ENCODE data around the gene MSRB3. TPM values are rescaled to one million over a fixed set of nuclear protein-coding genes. Genes with fewer than 3 reads are reported as not detected.

The MSRB3 gene
- total RNA-seq, 1 experiment from 2014 or later, result 1.1 TPM

DNA sequence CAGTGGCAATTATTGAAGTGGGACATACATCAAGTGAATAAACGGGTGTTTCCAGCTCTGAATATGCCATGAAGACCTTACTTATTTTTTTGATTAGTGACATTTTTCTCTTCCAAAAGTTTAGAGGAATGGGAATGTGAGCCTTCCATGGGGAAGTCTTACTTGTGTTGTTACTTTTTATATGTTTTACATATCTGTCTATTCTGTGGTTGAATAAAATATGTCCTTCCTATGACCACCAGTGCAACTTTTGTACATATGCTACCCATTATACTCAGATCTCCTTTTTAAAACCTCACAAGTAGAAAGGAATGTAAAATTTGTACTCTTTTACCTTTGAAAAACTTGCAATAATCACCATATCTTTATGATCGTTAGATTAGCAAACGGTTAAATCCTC is 132.7 kb downstream of the MSRB3 start:
- Histone ChIP-seq H2AFZ (ENCODE audit: low read length) (no peak overlapping the region), H2BK20ac (ENCODE audit: low read depth, low read length, poor library complexity, severe bottlenecking) (no peak overlapping the region), H3K79me2 (ENCODE audit: insufficient read depth, low read length) (no peaks in the 10 kb centered on the region), H3K27ac (ENCODE audit: insufficient read length, low read depth, low read length) (no peak overlapping the region), H3K9me3 (ENCODE audit: control insufficient read depth, low read depth, low read length) (no peaks in the 10 kb centered on the region), H3K4me1 (ENCODE audit: insufficient read depth, low read length) (no peaks in the 10 kb centered on the region), H3K23ac (ENCODE audit: insufficient read length, low read depth, low read length) (no peak overlapping the region), H3K9ac (ENCODE audit: extremely low read depth, insufficient read length, low read length) (no peak overlapping the region), H4K91ac (ENCODE audit: insufficient read length, low read depth, low read length) (no peak overlapping the region), H3T11ph (ENCODE audit: low read length) (no peak overlapping the region), H3K4me2 (ENCODE audit: insufficient read depth, insufficient read length, low read length) (no peak overlapping the region), H4K8ac (replicated peaks; ENCODE audit: insufficient read length, low read depth, low read length) (no peak overlapping the region), H3K4ac (ENCODE audit: low read depth, low read length) (no peak overlapping the region), H2BK5ac (ENCODE audit: insufficient read length, low read length) (no peak overlapping the region), H4K20me1 (ENCODE audit: control insufficient read depth, insufficient read depth, insufficient read length) (no peaks in the 10 kb centered on the region), H3K79me1 (ENCODE audit: insufficient read depth, low read depth, low read length, poor library complexity, severe bottlenecking) (no peaks in the 10 kb centered on the region), H2BK12ac (ENCODE audit: insufficient read length, low read depth, low read length) (no peak overlapping the region), H3K27me3 (ENCODE audit: insufficient read depth, low read length) (no peaks in the 10 kb centered on the region; the same call in 1 of the 2 replicates), H3K14ac (ENCODE audit: insufficient read depth, low read length) (no peak overlapping the region), H3K23me2 (ENCODE audit: insufficient read length, low read depth, low read length, poor library complexity, severe bottlenecking) (no peaks in the 10 kb centered on the region), H2AK5ac (ENCODE audit: insufficient read length, low read length) (no peak overlapping the region), H3K18ac (ENCODE audit: insufficient read length, low read depth, low read length) (no peak overlapping the region), H2BK15ac (ENCODE audit: low read depth, low read length) (no peak overlapping the region), H2BK120ac (ENCODE audit: low read depth, low read length, poor library complexity, severe bottlenecking) (no peak overlapping the region), H3K56ac (ENCODE audit: insufficient read length, low read depth, low read length) (no peak overlapping the region), H4K5ac (ENCODE audit: insufficient read length, low read depth, low read length) (no peak overlapping the region)
- Mint-ChIP-seq H3K4me1 (no peaks in the 10 kb centered on the region), H3K36me3 (ENCODE audit: insufficient read depth in 1 of 3, low read depth in 3 of 3) (peaks cover 0 to 9% (median 0%) of the 10 kb centered on the region in 3 experiments; a peak in 2 of 7 replicates), H3K9me3 (peaks cover 0 to 8% of the 10 kb centered on the region in 2 experiments; a peak in 1 of 5 replicates), H3K27me3 (ENCODE audit: low read depth) (no peaks in the 10 kb centered on the region), H3K4me3 (no peak overlapping the region), H3K27ac (no peak overlapping the region)
- no peak for TF ChIP-seq CTCF (conservative IDR thresholded peaks at IDR 0.05)
- no CpG with 5 or more reads among the region's 3 CpGs for WGBS (ENCODE audit: extremely low coverage, insufficient read length, low lambda C conversion rate)
- no peak for DNase-seq
